ENCODE data around the gene COL13A1. TPM values are rescaled to one million over a fixed set of nuclear protein-coding genes. Genes with fewer than 3 reads are reported as not detected.

COL13A1 gene
- total RNA-seq, 1 experiment from 2014 or later, result 5.9 TPM

GRCh38 chr10:69878951-69879350 lies 77.2 kb downstream of the COL13A1 start:
- no TSS peak for BruUV-seq (replicated peaks)
- no peak for TF ChIP-seq CBX3 (IDR thresholded peaks at IDR 0.05; ENCODE audit: low read depth)
- no peak for TF ChIP-seq EGR1 (IDR thresholded peaks at IDR 0.05; ENCODE audit: low read depth)
- TF ChIP-seq RAD21 (IDR thresholded peaks at IDR 0.05; ENCODE audit: low read depth), result no peak
- no peak for TF ChIP-seq SRF (IDR thresholded peaks at IDR 0.05; ENCODE audit: low read depth)
- no peak for TF ChIP-seq ZBTB33 (IDR thresholded peaks at IDR 0.05; ENCODE audit: extremely low read depth, insufficient replicate concordance, low read length)
- TF ChIP-seq EZH2 (IDR thresholded peaks at IDR 0.05), result no peak
- no peak for TF ChIP-seq POLR2A (IDR thresholded peaks at IDR 0.05; ENCODE audit: borderline replicate concordance, extremely low read depth, insufficient read depth, insufficient read length)
- TF ChIP-seq SP1 (IDR thresholded peaks at IDR 0.05; ENCODE audit: low read depth), result no peak
- TF ChIP-seq SIN3A (IDR thresholded peaks at IDR 0.05; ENCODE audit: low read depth), result no peak
- TF ChIP-seq JUND (IDR thresholded peaks at IDR 0.05), result no peak
- no peak for TF ChIP-seq ZFX (IDR thresholded peaks at IDR 0.05)
- TF ChIP-seq YY1 (IDR thresholded peaks at IDR 0.05; ENCODE audit: extremely low read depth, insufficient replicate concordance, low read depth, low read length), result no peak
- TF ChIP-seq CEBPB (IDR thresholded peaks at IDR 0.05; ENCODE audit: low read depth), result no peak
- DNase-seq (ENCODE audit: low read depth, low spot score), result no peak

More at GRCh38 chr10:69878951-69879350, 77.2 kb downstream of the COL13A1 start:
- ChIA-PET CTCF (no interaction called here), RAD21 (ENCODE audit: low non-redundant PET in 1 of 2, low total read pairs in 2 of 2, uncharacterized antibody in 2 of 2, unreplicated experiment in 2 of 2) (no interaction called here), POLR2A (no interaction called here)
- Histone ChIP-seq H3K9me3 (ENCODE audit: control insufficient read depth in 1 of 2, insufficient read depth in 1 of 2, low read depth in 1 of 2, low read length in 2 of 2) (no peaks in the 10 kb centered on the region), H3K36me3 (ENCODE audit: control insufficient read depth in 1 of 2, insufficient read depth in 2 of 2, low read length in 2 of 2) (no peaks in the 10 kb centered on the region), H4K20me1 (ENCODE audit: insufficient read depth) (no peaks in the 10 kb centered on the region), H3K79me2 (ENCODE audit: insufficient read depth, low read length) (no peaks in the 10 kb centered on the region), H3K4me2 (ENCODE audit: low read length) (no peak overlapping the region), H3K9ac (ENCODE audit: low read length) (no peak overlapping the region), H3K27me3 (ENCODE audit: insufficient read depth, low read length) (no peaks in the 10 kb centered on the region), H3K4me3 (replicated peaks in 1 of 2; ENCODE audit: low read depth in 1 of 2, low read length in 2 of 2) (no peak overlapping the region), H3K27ac (ENCODE audit: low read depth, low read length) (no peak overlapping the region), H3K4me1 (ENCODE audit: control insufficient read depth in 1 of 2, insufficient read depth in 2 of 2, low read length in 2 of 2) (peaks cover 0 to 12% of the 10 kb centered on the region in 2 experiments; a peak in 2 of 4 replicates), H2AFZ (ENCODE audit: low read depth, low read length, poor library complexity, severe bottlenecking) (no peak overlapping the region), H3K9me2 (ENCODE audit: insufficient read depth) (no peaks in the 10 kb centered on the region)
- no peak for ATAC-seq
- intact Hi-C loops (cut with micrococcal nuclease), result no loop called here
